Hypothalamus (tissue), 51 donors: ENCODE measurements around the gene ACOX3.
"Not testable (repeated sequence)": the region's sequence is repeated elsewhere in the genome, so short reads cannot be mapped to it uniquely, and the experiment has no call there.

Experiments
- DNase-seq, 51 donors: peaks; one replicate each; lab custom pipeline; 2025; lab: John Stamatoyannopoulos, UW

The ACOX3 gene

DNA sequence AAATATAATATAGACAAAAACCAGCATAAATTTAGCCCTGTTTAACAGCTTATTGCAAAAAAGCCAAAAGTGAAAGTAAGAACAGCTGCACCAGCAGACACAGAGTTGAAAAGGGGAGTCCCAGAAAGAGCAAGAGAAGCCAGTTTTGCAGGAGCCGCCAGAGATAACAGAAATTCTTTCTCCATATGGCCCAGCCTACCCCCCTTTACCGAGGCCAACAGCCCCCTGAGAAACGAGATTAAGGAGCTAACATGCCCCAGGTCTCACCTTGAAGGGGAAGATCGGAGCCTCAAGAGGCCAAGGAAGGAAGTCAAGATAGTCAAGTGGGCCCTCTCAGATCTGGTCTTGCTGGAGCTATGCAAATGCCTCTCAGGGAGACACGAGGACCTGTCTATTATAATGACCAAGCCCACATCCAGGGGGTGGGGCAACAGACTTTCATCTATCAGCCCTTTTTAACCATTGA lies 4.8 kb downstream of the ACOX3 start:
- no peak for DNase-seq

- DNase-seq: no peak
Observed at GRCh38 chr4:8434251-8435073, 6.1 kb downstream of the ACOX3 start.

DNA sequence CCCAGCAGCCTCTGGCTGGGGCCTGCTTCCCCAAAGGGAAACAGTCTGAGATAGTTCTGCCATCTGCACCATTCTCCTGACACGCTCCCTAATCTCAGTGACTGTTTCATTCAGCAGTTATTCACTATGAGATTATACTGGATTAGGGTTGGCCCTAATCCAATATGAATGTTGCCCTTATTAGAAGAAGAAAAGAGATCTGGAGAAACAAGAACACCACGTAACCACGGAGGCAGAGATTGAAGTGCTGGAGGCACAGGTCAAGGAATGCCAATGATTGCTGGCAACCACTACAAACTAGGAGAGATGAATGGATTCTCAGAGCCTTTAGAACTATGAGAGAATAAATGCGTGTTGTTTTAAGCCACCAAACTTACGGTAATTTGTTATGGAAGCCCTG lies 7.4 kb downstream of the ACOX3 start:
- no peak for DNase-seq

GRCh38 chr4:8431553-8431952 lies 9.0 kb downstream of the ACOX3 start:
- no peak for DNase-seq

DNA sequence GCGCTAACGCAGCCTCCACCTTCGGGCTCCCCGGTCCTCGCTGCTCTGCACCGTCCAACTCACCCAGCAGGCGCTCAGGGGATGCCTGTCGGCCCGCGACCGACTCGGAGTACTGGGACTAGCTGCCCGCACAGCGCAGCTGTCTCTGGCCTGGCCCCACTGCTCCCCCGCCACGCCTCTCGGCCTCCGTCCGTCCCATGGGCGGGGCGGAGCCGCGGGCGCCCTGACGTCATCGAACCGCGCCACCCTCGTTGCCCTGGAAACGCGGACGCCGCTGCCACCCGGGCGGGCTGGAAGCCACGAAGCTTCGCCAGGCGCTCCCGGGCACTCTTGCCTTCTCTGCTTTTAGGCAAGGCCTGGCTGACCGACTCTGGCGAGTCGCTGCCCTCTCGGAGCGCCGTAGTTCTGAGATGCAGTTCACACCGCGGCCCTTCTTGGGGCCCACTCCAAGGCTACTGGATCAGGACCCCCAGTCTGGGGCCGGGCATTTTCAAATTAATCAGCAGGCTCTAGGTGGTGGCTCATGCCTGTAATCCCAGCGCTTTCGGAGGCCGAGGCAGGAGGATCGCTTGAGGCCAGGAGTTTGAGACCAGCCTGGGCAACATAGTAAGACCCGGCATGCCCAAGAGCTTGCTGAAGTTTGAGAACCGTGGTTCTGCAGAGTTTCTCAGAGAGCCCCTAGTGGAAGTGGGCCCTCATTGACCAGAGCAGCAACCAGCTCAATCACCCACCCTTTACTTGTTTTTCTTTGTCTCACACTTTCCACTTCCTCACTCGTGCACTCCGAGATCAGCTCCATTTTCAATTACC lies 12.0 kb downstream of the ACOX3 start:
- peak; percentile 56 to 95 (median 88) for DNase-seq

DNA sequence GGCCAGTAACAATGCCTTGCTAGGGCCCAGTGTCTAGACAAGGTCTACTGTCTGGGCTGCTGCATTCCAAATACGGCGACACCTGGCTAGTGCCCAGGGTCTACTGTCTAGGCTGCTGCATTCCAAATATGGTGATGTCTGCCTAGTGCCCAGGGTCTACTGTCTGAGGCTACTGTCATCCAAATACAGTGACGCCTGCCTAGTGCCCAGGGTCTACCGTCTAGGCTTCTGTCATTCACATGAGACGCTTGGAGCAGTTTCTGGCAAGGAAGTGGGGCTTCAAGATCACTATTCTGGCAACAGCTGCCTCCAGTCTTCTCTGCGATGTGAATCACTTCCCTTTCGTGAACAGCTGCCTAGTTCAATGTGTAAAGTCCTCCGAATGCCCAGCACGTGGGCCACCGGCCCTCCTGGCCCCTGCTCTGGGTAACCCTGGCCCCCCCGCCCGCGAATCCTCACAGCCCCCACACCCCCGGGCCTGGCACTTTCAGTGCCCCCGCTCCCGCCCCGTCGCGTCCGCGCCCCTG lies 12.7 kb downstream of the ACOX3 start:
- peak in 11 of 51 donors; percentile 30 to 74 (median 56) for DNase-seq

DNA sequence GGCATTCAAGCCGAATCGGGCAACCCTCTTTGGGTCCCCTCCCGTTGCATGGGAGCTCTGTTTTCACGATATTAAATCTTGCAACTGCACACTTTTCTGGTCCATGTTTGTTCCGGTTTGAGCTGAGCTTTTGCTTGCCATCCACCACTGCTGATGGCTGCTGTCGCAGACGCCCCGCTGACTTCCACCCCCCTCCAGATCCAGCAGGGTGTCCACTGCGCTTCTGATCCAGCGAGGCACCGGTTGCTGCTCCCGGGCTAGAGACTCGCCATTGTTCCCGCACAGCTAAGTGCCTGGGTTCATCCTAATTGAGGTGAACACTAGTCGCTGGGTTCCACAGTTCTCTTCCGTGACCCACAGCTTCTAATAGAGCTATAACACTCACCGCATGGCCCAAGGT lies 13.3 kb downstream of the ACOX3 start:
- no peak for DNase-seq

- DNase-seq: no peak
Observed at GRCh38 chr4:8422786-8423185, 17.7 kb downstream of the ACOX3 start.

- DNase-seq: no peak
Observed at GRCh38 chr4:8422327-8422726, 18.2 kb downstream of the ACOX3 start.

- DNase-seq: not testable (repeated sequence)
Observed at GRCh38 chr4:8420151-8420550, 20.4 kb downstream of the ACOX3 start.

DNA sequence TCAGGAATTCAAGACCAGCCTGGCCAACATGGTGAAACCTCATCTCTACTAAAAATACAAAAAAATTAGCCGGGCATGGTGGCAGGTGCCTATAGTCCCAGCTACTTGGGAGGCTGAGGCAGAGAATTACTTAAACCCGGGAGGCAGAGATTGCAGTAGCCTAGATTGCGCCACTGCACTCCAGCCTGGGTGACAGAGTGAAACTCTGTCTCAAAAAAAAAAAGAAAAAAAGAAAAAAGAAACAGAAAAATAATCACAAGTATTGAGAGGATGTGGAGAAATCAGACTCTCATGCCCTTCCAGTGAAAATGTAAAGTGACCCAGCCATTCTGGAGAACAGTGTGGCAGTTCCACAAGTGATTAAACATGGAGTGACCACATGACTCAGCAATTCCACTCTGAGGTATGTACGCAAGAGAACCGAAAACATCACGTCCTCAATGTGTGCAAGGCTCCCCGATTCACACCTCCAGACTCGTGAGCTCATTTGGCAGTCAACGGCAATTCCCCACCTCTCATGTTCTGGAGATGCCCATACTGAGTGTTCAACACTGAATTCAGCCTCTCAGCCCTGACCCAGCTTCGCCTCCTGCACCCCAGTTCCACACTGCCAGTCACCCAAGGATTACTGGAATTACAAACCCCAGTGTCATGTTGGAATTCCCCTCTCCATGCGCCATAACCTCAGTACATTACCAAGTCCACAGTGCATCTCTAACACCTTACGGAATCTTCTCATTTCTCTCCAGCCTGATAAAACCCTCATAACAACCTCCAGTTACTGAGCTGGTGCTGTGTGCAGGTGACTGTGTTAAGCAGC lies 21.1 kb downstream of the ACOX3 start:
- peak in 1 of 51 donors; percentile 38 for DNase-seq

- no peak for DNase-seq
Observed at GRCh38 chr4:8417071-8417614, 23.4 kb downstream of the ACOX3 start.

DNA sequence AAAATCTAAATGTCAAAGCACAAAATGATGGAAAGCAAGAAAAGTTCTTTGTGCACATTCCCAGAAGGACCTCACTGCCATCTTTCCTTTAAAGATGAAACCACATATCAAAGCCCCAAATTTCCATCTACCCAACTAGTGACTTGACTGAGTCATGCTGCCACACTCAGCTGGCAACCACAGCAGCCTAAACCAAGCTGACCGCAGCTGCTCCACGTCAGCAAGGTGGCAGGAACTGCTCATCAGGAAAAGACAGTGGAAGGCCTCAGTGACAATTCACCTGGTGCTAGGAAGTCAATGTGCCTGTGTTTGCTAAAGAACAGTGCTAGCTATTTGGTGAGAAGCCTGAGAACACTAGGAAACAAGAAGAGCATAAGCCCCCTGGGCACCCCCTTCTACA lies 26.1 kb downstream of the ACOX3 start:
- DNase-seq: no peak

- no peak for DNase-seq
Observed at GRCh38 chr4:8412288-8412687, 28.2 kb downstream of the ACOX3 start.

- peak in 1 of 51 donors; percentile 14 for DNase-seq
Observed at GRCh38 chr4:8411351-8412180, 29.0 kb downstream of the ACOX3 start.

DNA sequence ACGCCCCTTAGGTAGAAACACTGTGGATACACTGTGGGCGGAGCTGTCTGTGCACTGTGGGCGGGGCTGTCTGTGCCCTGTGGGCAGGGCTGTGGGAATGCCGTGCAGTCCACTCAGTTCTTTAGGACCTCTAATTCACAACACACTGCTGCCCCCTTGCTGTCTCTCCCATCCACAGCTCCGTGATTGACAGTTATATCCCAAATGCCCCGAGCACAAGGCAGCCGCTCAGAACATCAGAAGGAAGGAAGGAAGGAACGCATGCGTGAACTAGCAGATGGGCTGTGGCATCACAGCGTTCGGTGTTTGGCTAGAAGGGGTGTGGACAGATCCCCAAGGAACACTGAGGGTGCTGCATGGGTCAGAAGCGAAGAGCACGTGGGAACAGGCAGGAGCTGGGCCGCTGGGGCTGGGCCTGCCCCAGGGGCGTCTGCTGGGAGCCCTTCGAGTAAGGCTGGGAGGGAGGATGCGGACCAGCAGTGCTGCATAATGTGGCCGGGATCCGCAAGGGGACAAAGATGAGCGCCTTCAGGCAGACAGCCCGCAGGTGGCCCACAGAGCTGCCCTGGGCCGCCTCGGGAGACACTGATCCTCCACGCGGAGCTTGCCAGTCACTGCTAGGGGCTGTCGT lies 29.8 kb downstream of the ACOX3 start:
- peak in 5 of 51 donors; percentile 7 to 19 (median 11) for DNase-seq

GRCh38 chr4:8410066-8410625 lies 30.4 kb downstream of the ACOX3 start:
- no peak for DNase-seq

DNA sequence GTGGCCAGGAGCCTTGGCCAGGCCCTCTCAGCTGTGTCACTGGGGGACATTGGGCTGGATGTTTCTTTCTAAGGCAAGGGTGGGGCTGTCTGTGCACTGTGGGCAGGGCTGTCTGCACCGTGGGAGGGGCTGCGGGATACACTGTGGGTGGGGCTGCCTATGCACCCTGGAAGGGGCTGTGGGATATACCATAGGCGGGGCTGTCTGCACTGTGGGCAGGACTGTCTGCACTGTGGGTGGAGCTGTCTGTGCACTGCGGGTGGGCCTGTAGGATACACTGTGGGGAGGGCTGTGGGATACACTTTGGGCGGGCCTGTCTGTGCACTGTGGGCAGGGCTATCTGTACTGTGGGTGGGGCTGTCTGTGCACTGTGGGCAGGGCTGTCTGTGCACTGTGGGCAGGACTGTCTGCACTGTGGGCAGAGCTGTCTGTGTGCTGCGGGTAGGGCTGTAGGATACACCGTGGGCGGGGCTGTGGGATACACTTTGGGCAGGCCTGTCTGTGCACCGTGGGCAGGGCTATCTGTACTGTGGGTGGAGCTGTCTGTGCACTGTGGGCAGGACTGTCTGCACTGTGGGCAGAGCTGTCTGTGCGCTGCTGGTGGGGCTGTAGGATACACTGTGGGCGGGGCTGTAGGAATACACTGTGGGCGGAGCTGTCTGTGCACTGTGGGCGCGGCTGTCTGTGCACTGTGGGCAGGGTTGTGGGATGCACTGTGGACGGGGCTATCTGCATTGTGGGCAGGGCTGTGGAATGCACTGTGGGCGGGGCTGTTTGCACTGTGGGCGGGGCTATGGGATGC lies 31.1 kb downstream of the ACOX3 start:
- DNase-seq: no peak
